Measurements from ENCODE around the gene STAP1. TPM values are rescaled to one million over a fixed set of nuclear protein-coding genes. Genes with fewer than 3 reads are reported as not detected.

The STAP1 gene
- total RNA-seq, 1 donor = not detected

- no peaks in the 10 kb centered on the region for H4K20me1 ChIP-seq (ENCODE audit: insufficient read depth, low read length)
- peaks cover 30% of the 10 kb centered on the region for H3K36me3 ChIP-seq (ENCODE audit: insufficient read depth, low read length)
- no peaks in the 10 kb centered on the region for H3K27me3 ChIP-seq (ENCODE audit: insufficient read depth, low read length)
- peaks cover 9% of the 10 kb centered on the region for H3K79me2 ChIP-seq (ENCODE audit: insufficient read depth, low read length)
- TF ChIP-seq, protein P1, sequence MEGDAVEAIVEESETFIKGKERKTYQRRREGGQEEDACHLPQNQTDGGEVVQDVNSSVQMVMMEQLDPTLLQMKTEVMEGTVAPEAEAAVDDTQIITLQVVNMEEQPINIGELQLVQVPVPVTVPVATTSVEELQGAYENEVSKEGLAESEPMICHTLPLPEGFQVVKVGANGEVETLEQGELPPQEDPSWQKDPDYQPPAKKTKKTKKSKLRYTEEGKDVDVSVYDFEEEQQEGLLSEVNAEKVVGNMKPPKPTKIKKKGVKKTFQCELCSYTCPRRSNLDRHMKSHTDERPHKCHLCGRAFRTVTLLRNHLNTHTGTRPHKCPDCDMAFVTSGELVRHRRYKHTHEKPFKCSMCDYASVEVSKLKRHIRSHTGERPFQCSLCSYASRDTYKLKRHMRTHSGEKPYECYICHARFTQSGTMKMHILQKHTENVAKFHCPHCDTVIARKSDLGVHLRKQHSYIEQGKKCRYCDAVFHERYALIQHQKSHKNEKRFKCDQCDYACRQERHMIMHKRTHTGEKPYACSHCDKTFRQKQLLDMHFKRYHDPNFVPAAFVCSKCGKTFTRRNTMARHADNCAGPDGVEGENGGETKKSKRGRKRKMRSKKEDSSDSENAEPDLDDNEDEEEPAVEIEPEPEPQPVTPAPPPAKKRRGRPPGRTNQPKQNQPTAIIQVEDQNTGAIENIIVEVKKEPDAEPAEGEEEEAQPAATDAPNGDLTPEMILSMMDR (IDR thresholded peaks at IDR 0.05; ENCODE audit: extremely low read depth, low read depth, low read length) = no peak
- no peak overlapping the region for H3K4me3 ChIP-seq (ENCODE audit: insufficient read depth, low read length)
- no peaks in the 10 kb centered on the region for H3K4me1 ChIP-seq (ENCODE audit: insufficient read depth, low read length)
- no peak overlapping the region for H2AFZ ChIP-seq (ENCODE audit: low read length)
- H3K4me2 ChIP-seq (ENCODE audit: insufficient read depth, low read length) = no peak overlapping the region
- DNase-seq (ENCODE audit: insufficient read length, low spot score, missing footprints) = no peak
- no peaks in the 10 kb centered on the region for H3K9me3 ChIP-seq (ENCODE audit: low read depth, low read length)
- no peak overlapping the region for H3K27ac ChIP-seq (ENCODE audit: low read depth, low read length)
Observed at GRCh38 chr4:67533112-67533511, 25.4 kb upstream of the STAP1 start.

- TF ChIP-seq, protein P1 (IDR thresholded peaks at IDR 0.05; ENCODE audit: extremely low read depth, low read depth, low read length) = no peak
- H3K27ac ChIP-seq (ENCODE audit: low read depth, low read length) = no peak overlapping the region
- no peaks in the 10 kb centered on the region for H3K9me3 ChIP-seq (ENCODE audit: low read depth, low read length)
- H3K36me3 ChIP-seq (ENCODE audit: insufficient read depth, low read length) = peaks cover 37% of the 10 kb centered on the region
- no peak overlapping the region for H3K4me3 ChIP-seq (ENCODE audit: insufficient read depth, low read length)
- no peak overlapping the region for H2AFZ ChIP-seq (ENCODE audit: low read length)
- no peak for DNase-seq (ENCODE audit: insufficient read length, low spot score, missing footprints)
- no peak overlapping the region for H3K4me2 ChIP-seq (ENCODE audit: insufficient read depth, low read length)
- H3K4me1 ChIP-seq (ENCODE audit: insufficient read depth, low read length) = no peaks in the 10 kb centered on the region
- no peaks in the 10 kb centered on the region for H4K20me1 ChIP-seq (ENCODE audit: insufficient read depth, low read length)
- H3K27me3 ChIP-seq (ENCODE audit: insufficient read depth, low read length) = no peaks in the 10 kb centered on the region
- peaks cover 9% of the 10 kb centered on the region for H3K79me2 ChIP-seq (ENCODE audit: insufficient read depth, low read length)
Observed at GRCh38 chr4:67535280-67535840, 23.2 kb upstream of the STAP1 start.

GRCh38 chr4:67539830-67540229 is 18.7 kb upstream of the STAP1 start:
- DNase-seq (ENCODE audit: insufficient read length, low spot score, missing footprints) = no peak
- H3K36me3 ChIP-seq (ENCODE audit: insufficient read depth, low read length) = peaks cover 25% of the 10 kb centered on the region
- H3K4me3 ChIP-seq (ENCODE audit: insufficient read depth, low read length) = no peak overlapping the region
- no peaks in the 10 kb centered on the region for H3K27me3 ChIP-seq (ENCODE audit: insufficient read depth, low read length)
- TF ChIP-seq, protein P1 (IDR thresholded peaks at IDR 0.05; ENCODE audit: extremely low read depth, low read depth, low read length) = no peak
- H3K4me1 ChIP-seq (ENCODE audit: insufficient read depth, low read length) = peaks cover 7% of the 10 kb centered on the region
- no peak overlapping the region for H2AFZ ChIP-seq (ENCODE audit: low read length)
- H4K20me1 ChIP-seq (ENCODE audit: insufficient read depth, low read length) = no peaks in the 10 kb centered on the region
- no peak overlapping the region for H3K27ac ChIP-seq (ENCODE audit: low read depth, low read length)
- H3K9me3 ChIP-seq (ENCODE audit: low read depth, low read length) = no peaks in the 10 kb centered on the region
- H3K4me2 ChIP-seq (ENCODE audit: insufficient read depth, low read length) = no peak overlapping the region
- peaks cover 35% of the 10 kb centered on the region for H3K79me2 ChIP-seq (ENCODE audit: insufficient read depth, low read length)

- peaks cover 39% of the 10 kb centered on the region for H3K79me2 ChIP-seq (ENCODE audit: insufficient read depth, low read length)
- H3K9me3 ChIP-seq (ENCODE audit: low read depth, low read length) = no peaks in the 10 kb centered on the region
- H3K27me3 ChIP-seq (ENCODE audit: insufficient read depth, low read length) = no peaks in the 10 kb centered on the region
- H3K4me1 ChIP-seq (ENCODE audit: insufficient read depth, low read length) = peaks cover 7% of the 10 kb centered on the region
- no peaks in the 10 kb centered on the region for H4K20me1 ChIP-seq (ENCODE audit: insufficient read depth, low read length)
- H3K27ac ChIP-seq (ENCODE audit: low read depth, low read length) = no peak overlapping the region
- H3K36me3 ChIP-seq (ENCODE audit: insufficient read depth, low read length) = peaks cover 23% of the 10 kb centered on the region
- H3K4me3 ChIP-seq (ENCODE audit: insufficient read depth, low read length) = no peak overlapping the region
- TF ChIP-seq, protein P1 (IDR thresholded peaks at IDR 0.05; ENCODE audit: extremely low read depth, low read depth, low read length) = no peak
- DNase-seq (ENCODE audit: insufficient read length, low spot score, missing footprints) = no peak
- no peak overlapping the region for H3K4me2 ChIP-seq (ENCODE audit: insufficient read depth, low read length)
- H2AFZ ChIP-seq (ENCODE audit: low read length) = no peak overlapping the region
Observed at GRCh38 chr4:67542076-67542475, 16.5 kb upstream of the STAP1 start.
